A673 (cell line): ENCODE data around the gene PALD1. TPM values are rescaled to one million over a fixed set of nuclear protein-coding genes. Genes with fewer than 3 reads are reported as not detected.

Experiments
- BruUV-seq: library from RNA; stranded (reverse); fragments of 400-500 nt; replicated peaks from 2 replicates; lab custom pipeline; 2021; lab: Mats Ljungman, UMichigan
- CTCF ChIA-PET: fragments of 300-600 bp; sonication (Branson Sonifier 250); formaldehyde crosslinking; loops from one replicate; lab custom pipeline; 2022; ENCODE audit warnings: antibody characterized with exemption; lab: Charles Lee
- POLR2A ChIA-PET: fragments of 300-600 bp; sonication (Branson Sonifier 250); formaldehyde crosslinking; loops from one replicate; lab custom pipeline; 2022; ENCODE audit warnings: antibody characterized with exemption; ENCODE audit not compliant: low non-redundant PET; lab: Charles Lee
- DNase-seq: peaks from one replicate; pipeline ENCODE4 v3.0.0-alpha.2; 2015; ENCODE audit warnings: low spot score
- H3K27ac ChIP-seq: fragments of 200-600 bp; sonication (generic); 2 replicates; pipeline ENCODE4 v1.5.1; 2016; ENCODE audit warnings: mixed run types, low read depth, mild to moderate bottlenecking, mixed read lengths, antibody characterized with exemption, low read length; ENCODE audit not compliant: poor library complexity, severe bottlenecking
- H3K27me3 ChIP-seq: fragments of 200-600 bp; sonication (generic); replicated peaks from 2 replicates; pipeline ENCODE4 v1.6.1; 2017; ENCODE audit warnings: mixed run types, low read depth, mild to moderate bottlenecking, mixed read lengths, antibody characterized with exemption, low read length; ENCODE audit not compliant: insufficient read depth, poor library complexity
- H3K36me3 ChIP-seq: fragments of 200-600 bp; sonication (generic); 2 replicates; pipeline ENCODE4 v1.6.1; 2016; ENCODE audit warnings: mixed run types, mild to moderate bottlenecking, mixed read lengths, antibody characterized with exemption, low read length; ENCODE audit not compliant: insufficient read depth, poor library complexity, severe bottlenecking
- H3K4me1 ChIP-seq: fragments of 200-600 bp; sonication (generic); 2 replicates; pipeline ENCODE4 v1.6.1; 2017; ENCODE audit warnings: mixed run types, mild to moderate bottlenecking, mixed read lengths, antibody characterized with exemption, low read length; ENCODE audit not compliant: insufficient read depth, poor library complexity, severe bottlenecking
- H3K4me3 ChIP-seq: fragments of 200-600 bp; sonication (generic); 2 replicates; pipeline ENCODE4 v1.5.1; 2016; ENCODE audit warnings: low read depth, mixed run types, mild to moderate bottlenecking, mixed read lengths, low read length; ENCODE audit not compliant: poor library complexity, severe bottlenecking
- H3K9me3 ChIP-seq: fragments of 200-600 bp; sonication (generic); 2 replicates; pipeline ENCODE4 v1.6.1; 2016; ENCODE audit warnings: mixed run types, low read depth, mild to moderate bottlenecking, mixed read lengths, antibody characterized with exemption, low read length; ENCODE audit not compliant: poor library complexity, severe bottlenecking
- CTCF ChIP-seq: fragments of 300-800, 200-600 bp; sonication (generic); conservative IDR thresholded peaks from 2 replicates; pipeline ENCODE4 v1.5.1; 2017; ENCODE audit warnings: low read depth, mild to moderate bottlenecking, antibody characterized with exemption, low read length, moderate library complexity, mixed read lengths
- EZH2 ChIP-seq: fragments of 200-600 bp; sonication (generic); IDR thresholded peaks from 2 replicates; pipeline ENCODE4 v1.6.1; 2017; ENCODE audit warnings: borderline replicate concordance, low read depth, mild to moderate bottlenecking, mixed read lengths, antibody characterized with exemption, low read length; ENCODE audit not compliant: poor library complexity, severe bottlenecking
- intact Hi-C: fragments of 100-400 bp; cut with micrococcal nuclease; formaldehyde crosslinking; loops from one replicate; pipeline ENCODE4 v1.10.0; 2022; ENCODE audit not compliant: unreplicated experiment
- total RNA-seq: library from RNA; stranded (reverse); gene quantifications from 2 replicates; pipeline ENCODE4 v1.2.3, GENCODE V29; 2021

The PALD1 gene
- total RNA-seq, 1 experiment from 2014 or later, result 9.0 TPM

GRCh38 chr10:70615784-70616522 lies 137.4 kb downstream of the PALD1 start:
- no peak for DNase-seq
- intact Hi-C loops, result no loop called here
- TF ChIP-seq EZH2 (no peak), CTCF (no peak)
- Histone ChIP-seq H3K27ac (no peak overlapping the region), H3K36me3 (no peaks in the 10 kb centered on the region), H3K4me3 (no peak overlapping the region), H3K9me3 (peaks cover 7% of the 10 kb centered on the region), H3K27me3 (no peaks in the 10 kb centered on the region), H3K4me1 (no peaks in the 10 kb centered on the region)
- BruUV-seq, result no TSS peak
- POLR2A ChIA-PET, result no interaction called here
- CTCF ChIA-PET, result no interaction called here

DNA sequence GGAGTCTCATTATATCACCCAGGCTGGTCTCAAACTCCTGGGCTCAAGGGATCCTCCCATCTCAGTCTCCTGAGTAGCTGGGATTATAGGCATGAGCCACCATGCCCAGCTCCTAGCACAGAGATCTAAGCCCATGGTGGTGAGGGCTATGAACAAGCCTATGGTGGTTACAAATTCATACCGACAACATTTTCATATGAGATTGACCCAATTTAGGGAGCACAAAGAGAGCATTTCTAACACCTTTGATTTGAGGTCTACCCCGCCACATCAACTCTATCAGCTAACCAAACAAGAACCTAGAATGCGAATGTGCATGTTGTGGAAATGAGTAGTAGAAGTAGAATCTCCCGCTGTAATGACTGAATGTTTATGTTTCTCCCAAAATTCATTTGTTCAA lies 138.2 kb downstream of the PALD1 start:
- TF ChIP-seq CTCF (no peak), EZH2 (no peak)
- H3K4me3 ChIP-seq, result no peak overlapping the region
- DNase-seq, result no peak
- H3K4me1 ChIP-seq, result no peaks in the 10 kb centered on the region
- intact Hi-C loops, result no loop called here
- ChIA-PET POLR2A (no interaction called here), CTCF (no interaction called here)
- H3K9me3 ChIP-seq, result peaks cover 7% of the 10 kb centered on the region
- no peak overlapping the region for H3K27ac ChIP-seq
- H3K36me3 ChIP-seq, result no peaks in the 10 kb centered on the region
- no peaks in the 10 kb centered on the region for H3K27me3 ChIP-seq
- no TSS peak for BruUV-seq

Other genes with a start within 250 kb of the PALD1 start
- 322 and 351 TPM in 2 replicates for gene PPA1, start 245.3 kb upstream of the PALD1 start, total RNA-seq
- 0.02 TPM in 1 of 2 replicates, not detected in the other for gene NPFFR1, start 194.8 kb upstream of the PALD1 start, total RNA-seq
- gene LRRC20, start 96.1 kb upstream of the PALD1 start, total RNA-seq, result 18.3 and 27.3 TPM in 2 replicates
- gene EIF4EBP2, start 74.6 kb upstream of the PALD1 start, total RNA-seq, result 89.3 and 91.9 TPM in 2 replicates
- gene NODAL, start 37.1 kb upstream of the PALD1 start, total RNA-seq, result not detected in 2 replicates
- not detected in 2 replicates for gene PRF1, start 124.0 kb downstream of the PALD1 start, total RNA-seq
- gene ADAMTS14, start 193.7 kb downstream of the PALD1 start, total RNA-seq, result 0.09 and 0.21 TPM in 2 replicates